GM12878 (cell line): ENCODE measurements around the gene PTPRD. TPM values are rescaled to one million over a fixed set of nuclear protein-coding genes. Genes with fewer than 3 reads are reported as not detected.

Experiments used
- ATAC-seq: fragments of 200-7000 bp; cut with Tn5 transposase; 3 replicates; pipeline ENCODE4 v1.9.1; 2020; ENCODE audit warnings: mild to moderate bottlenecking, moderate library complexity
- BruUV-seq: library from RNA; stranded (reverse); fragments of 400-500 nt; replicated peaks from 2 replicates; lab custom pipeline; 2021; lab: Mats Ljungman, UMichigan
- CTCF ChIA-PET: fragments of 300-600 bp; sonication (Branson Sonifier 250); formaldehyde crosslinking; extraction: SDS; loops from one replicate; lab custom pipeline; 2021; ENCODE audit warnings: inconsistent platforms; lab: Yijun Ruan, JAX
- POLR2A ChIA-PET: fragments of 350-600 bp; formaldehyde crosslinking; extraction: SDS; loops from one replicate; lab custom pipeline; 2021; ENCODE audit warnings: inconsistent platforms; lab: Charles Lee
- RAD21 ChIA-PET: fragments of 300-600 bp; sonication (Branson Sonifier 250); formaldehyde crosslinking; loops from one replicate; lab custom pipeline; 2023; ENCODE audit warnings: antibody characterized with exemption; ENCODE audit not compliant: unreplicated experiment; lab: Charles Lee
- SMC1A ChIA-PET: fragments of 300-600 bp; sonication (Branson Sonifier 250); formaldehyde crosslinking; loops from one replicate; lab custom pipeline; 2023; ENCODE audit not compliant: unreplicated experiment, uncharacterized antibody; lab: Charles Lee
- DNase-seq: peaks from one replicate; pipeline ENCODE4 v3.0.0-alpha.2; 2011; ENCODE audit warnings: low read depth, low spot score
- FAIRE-seq: peaks from 3 replicates; lab custom pipeline; 2011; peaks lifted over from hg19 to GRCh38; lab: Jason Lieb, UNC
- H2AFZ ChIP-seq: 2 replicates; pipeline ENCODE4 v1.6.0; 2011; ENCODE audit warnings: low read depth, low read length, control low read depth; ENCODE audit not compliant: control insufficient read depth
- H3K27ac ChIP-seq: 2 replicates; pipeline ENCODE4 v1.5.1; 2011; ENCODE audit warnings: control low read depth; ENCODE audit not compliant: control insufficient read depth, insufficient read depth
- H3K27me3 ChIP-seq, 2 experiments: replicated peaks in 1 of 2; 2 replicates each; pipeline versions ENCODE4 v1.6.0 to v1.6.1; 2011; ENCODE audit warnings: low read length in 1 of 2; ENCODE audit not compliant: control insufficient read depth in 2 of 2, insufficient read depth in 2 of 2
- H3K36me3 ChIP-seq, 2 experiments: 2 replicates each; pipeline ENCODE4 v1.5.1; 2011; ENCODE audit warnings: low read length in 1 of 2; ENCODE audit not compliant: control insufficient read depth in 2 of 2, insufficient read depth in 2 of 2
- H3K4me1 ChIP-seq: 2 replicates; pipeline ENCODE4 v1.6.1; 2011; ENCODE audit warnings: mild to moderate bottlenecking, low read length, moderate library complexity, mixed read lengths; ENCODE audit not compliant: control insufficient read depth, insufficient read depth
- H3K4me2 ChIP-seq: 2 replicates; pipeline ENCODE4 v1.6.0; 2011; ENCODE audit warnings: control low read depth; ENCODE audit not compliant: control insufficient read depth, insufficient read depth
- H3K4me3 ChIP-seq: fragments of 200-600 bp; sonication (generic); 2 replicates; pipeline ENCODE4 v1.5.1; 2016
- H3K79me2 ChIP-seq: 2 replicates; pipeline ENCODE4 v1.6.0; 2011; ENCODE audit warnings: low read length; ENCODE audit not compliant: control insufficient read depth, insufficient read depth
- H3K9ac ChIP-seq: 2 replicates; pipeline ENCODE4 v1.8.0; 2011; ENCODE audit warnings: low read length, control low read depth, mixed read lengths; ENCODE audit not compliant: control insufficient read depth, insufficient read depth
- H3K9me3 ChIP-seq: replicated peaks from 3 replicates; pipeline ENCODE4 v1.5.1; 2011; ENCODE audit warnings: mild to moderate bottlenecking, low read length; ENCODE audit not compliant: control insufficient read depth, insufficient read depth
- H4K20me1 ChIP-seq: 2 replicates; pipeline ENCODE4 v1.6.0; 2011; ENCODE audit not compliant: control insufficient read depth, insufficient read depth
- BACH1 ChIP-seq: fragments of 450-650 bp; IDR thresholded peaks from 2 replicates; pipeline ENCODE4 v1.6.1; 2017; ENCODE audit warnings: mild to moderate bottlenecking, borderline replicate concordance
- ETV6 ChIP-seq, 2 experiments: fragments of 450-650 bp in 1 of 2; IDR thresholded peaks in 1 of 2; conservative IDR thresholded peaks in 1 of 2; 2 replicates each; pipeline ENCODE4 v1.6.1; 2014; ENCODE audit warnings: antibody characterized with exemption in 1 of 2, borderline replicate concordance in 1 of 2, low read depth in 1 of 2, mild to moderate bottlenecking in 1 of 2, moderate library complexity in 1 of 2
- FOXK2 ChIP-seq: fragments of 450-650 bp; IDR thresholded peaks from 2 replicates; pipeline ENCODE4 v1.6.1; 2017; ENCODE audit warnings: mild to moderate bottlenecking, moderate library complexity
- LARP7 ChIP-seq: fragments of 450-650 bp; IDR thresholded peaks from 2 replicates; pipeline ENCODE4 v1.6.1; 2017; ENCODE audit warnings: mild to moderate bottlenecking
- PML ChIP-seq: IDR thresholded peaks from 2 replicates; pipeline ENCODE4 v1.6.1; 2012; ENCODE audit warnings: low read length, inconsistent platforms
- RBBP5 ChIP-seq: fragments of 200-600 bp; sonication (generic); conservative IDR thresholded peaks from 2 replicates; pipeline ENCODE4 v1.6.1; 2016
- SUPT20H ChIP-seq: IDR thresholded peaks from 2 replicates; pipeline ENCODE4 v1.6.1; 2011; ENCODE audit warnings: low read depth, mild to moderate bottlenecking, low read length, moderate library complexity, borderline replicate concordance; ENCODE audit not compliant: control insufficient read depth
- WGBS: methylation state at CpG from one replicate; pipeline ENCODE4 v1.1.6; 2016; ENCODE audit warnings: low lambda C conversion rate; ENCODE audit not compliant: insufficient replicate concordance, insufficient coverage; ENCODE audit errors: missing lambda C conversion rate; 5-methylcytosine and 5-hydroxymethylcytosine counted together
- in situ Hi-C: fragments of 300-500 bp; cut with MboI; formaldehyde crosslinking; loops from 9 replicates; pipeline ENCODE4 v1.14.3; 2018; ENCODE audit warnings: mixed read lengths
- intact Hi-C: fragments of 100-400 bp; cut with micrococcal nuclease; formaldehyde crosslinking; loops from one replicate; pipeline ENCODE4 v1.14.2; 2022; ENCODE audit not compliant: unreplicated experiment
- polyA plus RNA-seq, 11 experiments: library from polyadenylated mRNA; depleted of rRNA in 4 of 11; unstranded in 6 of 11; stranded (reverse) in 5 of 11; fragments of >200 nt; fragmentation: Nextera tagmentation in 4 of 11; fragmentation: Illumina TruSeq in 1 of 11; extraction: Ambion mirVana in 4 of 11; extraction: Trizol in 1 of 11; gene quantifications; 1 replicate in 1 of 11; 2 replicates in 10 of 11; pipeline versions ENCODE4 v1.2.1 to v1.2.3, GENCODE V29; 2011 to 2016; ENCODE audit warnings: inconsistent platforms in 2 of 11, missing spikeins in 2 of 11, low read depth in 1 of 11
- total RNA-seq, 4 experiments: library from RNA; depleted of rRNA in 3 of 4; stranded (reverse); fragments of >200 nt in 3 of 4; fragmentation: Illumina TruSeq in 1 of 4; extraction: Trizol in 1 of 4; gene quantifications; 2 replicates each; pipeline versions ENCODE4 v1.2.1 to v1.2.3, GENCODE V29; 2013 to 2021
- TF ChIP-seq, protein P1 (sequence below): IDR thresholded peaks from 2 replicates; pipeline ENCODE4 v1.6.1; 2012; ENCODE audit warnings: mild to moderate bottlenecking, low read depth, low read length
- TF ChIP-seq, protein P2 (sequence below): IDR thresholded peaks from 2 replicates; pipeline ENCODE4 v1.6.1; 2012; ENCODE audit warnings: low read depth, low read length, improper control_type of control experiment
- TF ChIP-seq, protein P3 (sequence below): IDR thresholded peaks from 2 replicates; pipeline ENCODE4 v1.6.1; 2011; ENCODE audit warnings: borderline replicate concordance, low read depth, mild to moderate bottlenecking, moderate library complexity, low read length; ENCODE audit not compliant: insufficient read depth, poor library complexity, severe bottlenecking

The PTPRD gene
- total and polyA plus RNA-seq, 10 of the 15 experiments (the other 5 are each of a cell fraction or from before 2014, with no cell fraction given): under 0.01 to 0.05 (median 0.01) TPM; not detected in 7

DNA sequence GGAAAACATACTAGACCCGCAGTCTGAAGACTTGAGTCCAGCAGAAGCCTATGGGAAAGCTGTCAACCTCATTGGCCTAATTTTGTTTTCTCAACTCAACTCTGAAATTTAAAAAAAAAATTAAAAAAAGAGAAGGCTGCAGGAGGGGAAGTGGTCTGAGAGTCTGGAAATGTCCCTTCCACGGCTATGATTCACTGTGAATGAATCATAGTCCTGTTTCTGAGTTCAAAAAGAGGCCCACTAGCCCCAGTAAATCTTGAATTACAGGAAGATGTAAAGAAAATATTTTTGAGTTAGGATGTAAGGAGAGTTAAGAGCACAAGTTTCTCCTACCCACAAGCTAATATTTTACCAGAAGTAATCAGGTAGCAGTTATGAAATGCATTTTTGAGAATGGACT is 2247.8 kb downstream of the PTPRD start (continued):
- no peak for TF ChIP-seq SUPT20H

DNA sequence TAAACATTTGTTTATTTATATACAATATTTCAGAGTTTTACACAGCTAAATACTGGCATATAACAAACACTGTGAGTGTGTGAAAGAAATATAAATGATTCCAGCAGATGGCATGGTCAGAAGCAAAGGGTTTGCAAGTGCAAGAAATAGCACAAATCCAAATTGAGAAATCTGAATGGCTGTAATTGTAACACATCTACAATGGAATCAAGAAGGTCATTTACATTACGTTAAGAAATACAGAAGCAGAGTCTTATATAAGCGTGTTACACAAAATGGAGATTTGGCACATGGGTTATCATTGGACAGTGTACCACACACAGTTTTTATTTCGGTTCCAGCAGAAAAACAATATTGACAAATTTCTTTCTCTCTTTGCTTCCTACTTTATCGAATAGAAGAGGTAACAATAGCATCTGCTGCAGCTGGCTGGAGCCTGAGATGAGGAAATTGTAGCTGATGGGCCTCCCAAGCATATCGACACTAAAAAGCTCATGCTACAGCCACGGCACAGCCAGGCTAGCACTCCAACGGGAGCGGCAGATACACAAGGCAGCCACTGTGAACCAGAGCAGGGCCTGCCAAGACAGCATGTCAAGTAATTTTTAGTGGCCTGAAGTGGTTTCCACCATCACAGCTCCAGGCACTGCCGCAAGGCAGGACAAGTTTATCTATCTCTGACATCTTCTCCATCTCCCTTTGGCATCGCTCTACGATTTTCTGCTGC is 2248.6 kb downstream of the PTPRD start:
- H3K4me1 ChIP-seq: no peaks in the 10 kb centered on the region
- no peaks in the 10 kb centered on the region for H3K27me3 ChIP-seq
- POLR2A ChIA-PET: no interaction called here
- intact Hi-C loops: no loop called here
- no peak overlapping the region for H3K4me3 ChIP-seq
- no peak overlapping the region for H3K4me2 ChIP-seq
- ATAC-seq: no peak
- no peak overlapping the region for H3K9ac ChIP-seq
- SMC1A ChIA-PET: interaction anchor here (1.5 kb wide), 1 partner anchor 11 kb away, joined by 4 read pairs; no protein-coding TSS in a partner anchor
- no peaks in the 10 kb centered on the region for H4K20me1 ChIP-seq
- WGBS: 25% methylated on average over 11 of the region's 11 CpGs
- CTCF ChIA-PET: no interaction called here
- H3K27ac ChIP-seq: no peak overlapping the region
- in situ Hi-C loops: no loop called here
- no TSS peak for BruUV-seq
- no peaks in the 10 kb centered on the region for H3K36me3 ChIP-seq
- no peaks in the 10 kb centered on the region for H3K79me2 ChIP-seq
- FAIRE-seq: no peak
- H2AFZ ChIP-seq: no peak overlapping the region
- H3K9me3 ChIP-seq: no peaks in the 10 kb centered on the region
- RAD21 ChIA-PET: no interaction called here
- DNase-seq: no peak
- TF ChIP-seq RBBP5: no peak
- TF ChIP-seq, protein P1, sequence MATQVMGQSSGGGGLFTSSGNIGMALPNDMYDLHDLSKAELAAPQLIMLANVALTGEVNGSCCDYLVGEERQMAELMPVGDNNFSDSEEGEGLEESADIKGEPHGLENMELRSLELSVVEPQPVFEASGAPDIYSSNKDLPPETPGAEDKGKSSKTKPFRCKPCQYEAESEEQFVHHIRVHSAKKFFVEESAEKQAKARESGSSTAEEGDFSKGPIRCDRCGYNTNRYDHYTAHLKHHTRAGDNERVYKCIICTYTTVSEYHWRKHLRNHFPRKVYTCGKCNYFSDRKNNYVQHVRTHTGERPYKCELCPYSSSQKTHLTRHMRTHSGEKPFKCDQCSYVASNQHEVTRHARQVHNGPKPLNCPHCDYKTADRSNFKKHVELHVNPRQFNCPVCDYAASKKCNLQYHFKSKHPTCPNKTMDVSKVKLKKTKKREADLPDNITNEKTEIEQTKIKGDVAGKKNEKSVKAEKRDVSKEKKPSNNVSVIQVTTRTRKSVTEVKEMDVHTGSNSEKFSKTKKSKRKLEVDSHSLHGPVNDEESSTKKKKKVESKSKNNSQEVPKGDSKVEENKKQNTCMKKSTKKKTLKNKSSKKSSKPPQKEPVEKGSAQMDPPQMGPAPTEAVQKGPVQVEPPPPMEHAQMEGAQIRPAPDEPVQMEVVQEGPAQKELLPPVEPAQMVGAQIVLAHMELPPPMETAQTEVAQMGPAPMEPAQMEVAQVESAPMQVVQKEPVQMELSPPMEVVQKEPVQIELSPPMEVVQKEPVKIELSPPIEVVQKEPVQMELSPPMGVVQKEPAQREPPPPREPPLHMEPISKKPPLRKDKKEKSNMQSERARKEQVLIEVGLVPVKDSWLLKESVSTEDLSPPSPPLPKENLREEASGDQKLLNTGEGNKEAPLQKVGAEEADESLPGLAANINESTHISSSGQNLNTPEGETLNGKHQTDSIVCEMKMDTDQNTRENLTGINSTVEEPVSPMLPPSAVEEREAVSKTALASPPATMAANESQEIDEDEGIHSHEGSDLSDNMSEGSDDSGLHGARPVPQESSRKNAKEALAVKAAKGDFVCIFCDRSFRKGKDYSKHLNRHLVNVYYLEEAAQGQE: no peak
- TF ChIP-seq, protein P2, sequence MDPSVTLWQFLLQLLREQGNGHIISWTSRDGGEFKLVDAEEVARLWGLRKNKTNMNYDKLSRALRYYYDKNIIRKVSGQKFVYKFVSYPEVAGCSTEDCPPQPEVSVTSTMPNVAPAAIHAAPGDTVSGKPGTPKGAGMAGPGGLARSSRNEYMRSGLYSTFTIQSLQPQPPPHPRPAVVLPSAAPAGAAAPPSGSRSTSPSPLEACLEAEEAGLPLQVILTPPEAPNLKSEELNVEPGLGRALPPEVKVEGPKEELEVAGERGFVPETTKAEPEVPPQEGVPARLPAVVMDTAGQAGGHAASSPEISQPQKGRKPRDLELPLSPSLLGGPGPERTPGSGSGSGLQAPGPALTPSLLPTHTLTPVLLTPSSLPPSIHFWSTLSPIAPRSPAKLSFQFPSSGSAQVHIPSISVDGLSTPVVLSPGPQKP: no peak
- TF ChIP-seq ETV6 (conservative IDR thresholded peaks at IDR 0.05 in 1 of 2, IDR thresholded peaks at IDR 0.05 in 1 of 2; ENCODE audit: borderline replicate concordance in 1 of 2, low read depth in 1 of 2): no peak
- no peak for TF ChIP-seq BACH1
- no peak for TF ChIP-seq LARP7
- no peak for TF ChIP-seq FOXK2
- no peak for TF ChIP-seq PML
- TF ChIP-seq, protein P3, sequence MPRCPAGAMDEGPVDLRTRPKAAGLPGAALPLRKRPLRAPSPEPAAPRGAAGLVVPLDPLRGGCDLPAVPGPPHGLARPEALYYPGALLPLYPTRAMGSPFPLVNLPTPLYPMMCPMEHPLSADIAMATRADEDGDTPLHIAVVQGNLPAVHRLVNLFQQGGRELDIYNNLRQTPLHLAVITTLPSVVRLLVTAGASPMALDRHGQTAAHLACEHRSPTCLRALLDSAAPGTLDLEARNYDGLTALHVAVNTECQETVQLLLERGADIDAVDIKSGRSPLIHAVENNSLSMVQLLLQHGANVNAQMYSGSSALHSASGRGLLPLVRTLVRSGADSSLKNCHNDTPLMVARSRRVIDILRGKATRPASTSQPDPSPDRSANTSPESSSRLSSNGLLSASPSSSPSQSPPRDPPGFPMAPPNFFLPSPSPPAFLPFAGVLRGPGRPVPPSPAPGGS: no peak
